ENCODE measurements around the gene C11orf52.

GRCh38 chr11:111969344-111969743, 50.6 kb downstream of the C11orf52 start:
- TF ChIP-seq CTCF (IDR thresholded peaks at IDR 0.05; ENCODE audit: extremely low read depth in 1 of 2, insufficient read depth in 1 of 2, low read depth in 1 of 2, low read length in 2 of 2): no peak
- no peak for TF ChIP-seq POLR2AphosphoS5 (IDR thresholded peaks at IDR 0.05; ENCODE audit: insufficient read depth, low read depth, low read length)
- no peak for TF ChIP-seq POLR2A (IDR thresholded peaks at IDR 0.05; ENCODE audit: low read depth, low read length)
- no peak for TF ChIP-seq MAX (IDR thresholded peaks at IDR 0.05; ENCODE audit: insufficient read depth, insufficient read length)
- TF ChIP-seq FOS (IDR thresholded peaks at IDR 0.05; ENCODE audit: borderline replicate concordance, insufficient read depth, low read length): no peak
